Right renal pelvis (tissue), 4 donors: ENCODE data around the gene C17orf100. TPM values are rescaled to one million over a fixed set of nuclear protein-coding genes. Genes with fewer than 3 reads are reported as not detected.
"Not testable (repeated sequence)": the region's sequence is repeated elsewhere in the genome, so short reads cannot be mapped to it uniquely, and the experiment has no call there.

Experiments used
- DNase-seq, 4 donors: peaks; one replicate each; pipeline ENCODE4 v3.0.0-alpha.2; 2013; ENCODE audit warnings: low read depth in 4 of 4, low spot score in 3 of 4, missing footprints in 1 of 4
- polyA plus RNA-seq, 4 donors: library from polyadenylated mRNA; unstranded; fragments of 120-200 nt; gene quantifications; one replicate each; pipeline ENCODE4 v1.2.1, GENCODE V29; 2013; ENCODE audit not compliant: insufficient read length in 4 of 4

C17orf100 gene
- polyA plus RNA-seq, 4 donors: 9.0 to 12.5 (median 11.3) TPM

- DNase-seq: peak; percentile 79 to 91 (median 84)
Observed at GRCh38 chr17:6640536-6641246, 10.9 kb upstream of the C17orf100 start, which contains the start of the genes KIAA0753 and TXNDC17. KIAA0753 (minus strand) TSS chr17:6640711; CDS start chr17:6635103, 5,608 bp downstream. TXNDC17 (plus strand) TSS chr17:6641060; CDS start chr17:6641083, 23 bp downstream.

- no peak for DNase-seq
Observed at GRCh38 chr17:6641247-6641863, 10.2 kb upstream of the C17orf100 start.

- no peak for DNase-seq
Observed at GRCh38 chr17:6642592-6642991, 9.0 kb upstream of the C17orf100 start.

GRCh38 chr17:6643451-6644125 is 8.0 kb upstream of the C17orf100 start:
- DNase-seq: no peak

GRCh38 chr17:6648181-6648580 is 3.4 kb upstream of the C17orf100 start:
- DNase-seq: no peak

- no peak for DNase-seq
Observed at GRCh38 chr17:6651919-6652452, 424 bp downstream of the C17orf100 start.

GRCh38 chr17:6654841-6655731 is 3.5 kb downstream of the C17orf100 start:
- DNase-seq: no peak

- not testable (repeated sequence) for DNase-seq
Observed at GRCh38 chr17:6655732-6656361, 4.3 kb downstream of the C17orf100 start.

GRCh38 chr17:6656797-6657632 is 5.5 kb downstream of the C17orf100 start:
- not testable (repeated sequence) for DNase-seq

GRCh38 chr17:6657633-6658287 is 6.2 kb downstream of the C17orf100 start:
- no peak for DNase-seq

- not testable (repeated sequence) for DNase-seq
Observed at GRCh38 chr17:6658411-6658810, 6.8 kb downstream of the C17orf100 start.

GRCh38 chr17:6660101-6660500 is 8.5 kb downstream of the C17orf100 start:
- DNase-seq: no peak

- no peak for DNase-seq
Observed at GRCh38 chr17:6660805-6661463, 9.4 kb downstream of the C17orf100 start.

- DNase-seq: no peak
Observed at GRCh38 chr17:6661464-6661848, 9.9 kb downstream of the C17orf100 start.

- not testable (repeated sequence) for DNase-seq
Observed at GRCh38 chr17:6663200-6663599, 11.6 kb downstream of the C17orf100 start.

GRCh38 chr17:6666077-6666521 is 14.5 kb downstream of the C17orf100 start:
- peak in 3 of 4 donors; percentile 53 to 65 (median 65) for DNase-seq

GRCh38 chr17:6666557-6666956 is 15.0 kb downstream of the C17orf100 start:
- DNase-seq: no peak

- DNase-seq: no peak
Observed at GRCh38 chr17:6667516-6667915, 16.0 kb downstream of the C17orf100 start.
